T-helper 1 cell treated with Interleukin-12 subunit alpha and Interleukin-12 subunit beta and Interleukin-4 antibody, amounts not matched to agents 30 ng/mL and 1 ng/mL, for 36 hours (primary cell): Measurements from ENCODE around the gene SREBF2. TPM values are rescaled to one million over a fixed set of nuclear protein-coding genes. Genes with fewer than 3 reads are reported as not detected.

Experiments used
- intact Hi-C: fragments of 100-400 bp; cut with micrococcal nuclease; formaldehyde crosslinking; loops from one replicate; pipeline ENCODE4 v1.15.1; 2024
- total RNA-seq: library from RNA; stranded (reverse); gene quantifications from 2 replicates; pipeline ENCODE4 v1.2.3, GENCODE V29; 2022

Gene SREBF2
- total RNA-seq, 1 donor from 2014 or later, result 160 TPM

DNA sequence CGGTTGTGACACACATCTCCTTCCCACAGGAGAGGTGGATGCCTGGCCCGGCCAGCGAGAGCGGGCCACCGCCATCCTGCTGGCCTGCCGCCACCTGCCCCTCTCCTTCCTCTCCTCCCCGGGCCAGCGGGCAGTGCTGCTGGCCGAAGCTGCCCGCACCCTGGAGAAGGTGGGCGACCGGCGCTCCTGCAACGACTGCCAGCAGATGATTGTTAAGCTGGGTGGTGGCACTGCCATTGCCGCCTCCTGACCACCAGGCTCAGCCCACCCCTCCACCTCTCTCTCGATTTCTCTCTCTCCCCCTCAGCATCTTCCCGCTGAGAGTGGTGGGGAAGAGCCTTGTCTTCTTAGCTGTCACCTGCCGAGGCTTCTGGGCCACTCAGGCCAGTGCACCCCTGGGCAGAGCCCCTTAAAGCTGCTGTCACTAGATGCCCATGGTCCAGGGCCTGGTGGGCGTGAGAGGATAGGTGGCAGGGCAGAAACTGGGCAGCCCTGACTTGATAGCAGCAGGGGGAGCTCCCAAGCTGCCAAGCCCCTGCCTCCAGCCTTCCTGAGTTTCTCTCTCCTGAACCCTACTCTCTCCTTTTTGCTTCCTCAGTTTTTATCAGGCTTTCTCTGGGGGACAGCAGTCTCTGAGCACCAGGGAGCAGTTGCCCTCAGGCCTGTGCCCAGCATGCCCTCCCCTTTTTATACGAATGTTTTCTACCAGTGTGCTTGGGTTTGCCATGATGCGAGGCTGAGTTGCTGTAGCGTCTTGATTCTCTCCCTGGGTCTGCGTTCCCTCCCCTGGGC, 72.7 kb downstream of the SREBF2 start:
- intact Hi-C loops, result no loop called here

DNA sequence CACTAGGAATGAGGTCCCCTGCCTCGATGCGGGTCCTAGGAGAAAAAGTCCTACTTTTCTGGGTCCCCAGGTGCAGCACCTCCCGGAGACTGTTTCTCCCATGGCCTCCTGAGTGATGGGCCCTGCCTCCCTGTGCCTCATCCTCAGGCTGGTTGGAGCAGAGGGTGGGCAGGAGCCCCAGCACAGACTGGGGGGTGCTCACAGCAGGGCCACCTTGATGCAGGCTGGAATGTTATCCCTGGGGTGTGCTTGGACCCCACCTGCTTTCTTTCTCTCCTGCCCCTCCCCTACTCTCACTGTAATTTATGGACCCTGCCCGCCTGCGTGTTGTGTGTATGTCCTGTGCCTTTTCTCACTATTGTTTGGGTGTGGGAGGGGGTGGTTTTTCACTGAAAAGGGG, 73.9 kb downstream of the SREBF2 start:
- intact Hi-C loops, result no loop called here

- intact Hi-C loops, result loop anchor here (2.0 kb wide), 1 partner anchor 45 kb away; no protein-coding TSS in a partner anchor
These were observed 74.8 kb downstream of the SREBF2 start for GRCh38 chr22:41907436-41908401.

GRCh38 chr22:41908411-41909309, 75.8 kb downstream of the SREBF2 start:
- intact Hi-C loops, result loop anchor here (2.0 kb wide), 1 partner anchor 46 kb away; no protein-coding TSS in a partner anchor

GRCh38 chr22:41909310-41910049, 76.6 kb downstream of the SREBF2 start:
- intact Hi-C loops, result loop anchor here (2.0 kb wide), 1 partner anchor 47 kb away; no protein-coding TSS in a partner anchor

DNA sequence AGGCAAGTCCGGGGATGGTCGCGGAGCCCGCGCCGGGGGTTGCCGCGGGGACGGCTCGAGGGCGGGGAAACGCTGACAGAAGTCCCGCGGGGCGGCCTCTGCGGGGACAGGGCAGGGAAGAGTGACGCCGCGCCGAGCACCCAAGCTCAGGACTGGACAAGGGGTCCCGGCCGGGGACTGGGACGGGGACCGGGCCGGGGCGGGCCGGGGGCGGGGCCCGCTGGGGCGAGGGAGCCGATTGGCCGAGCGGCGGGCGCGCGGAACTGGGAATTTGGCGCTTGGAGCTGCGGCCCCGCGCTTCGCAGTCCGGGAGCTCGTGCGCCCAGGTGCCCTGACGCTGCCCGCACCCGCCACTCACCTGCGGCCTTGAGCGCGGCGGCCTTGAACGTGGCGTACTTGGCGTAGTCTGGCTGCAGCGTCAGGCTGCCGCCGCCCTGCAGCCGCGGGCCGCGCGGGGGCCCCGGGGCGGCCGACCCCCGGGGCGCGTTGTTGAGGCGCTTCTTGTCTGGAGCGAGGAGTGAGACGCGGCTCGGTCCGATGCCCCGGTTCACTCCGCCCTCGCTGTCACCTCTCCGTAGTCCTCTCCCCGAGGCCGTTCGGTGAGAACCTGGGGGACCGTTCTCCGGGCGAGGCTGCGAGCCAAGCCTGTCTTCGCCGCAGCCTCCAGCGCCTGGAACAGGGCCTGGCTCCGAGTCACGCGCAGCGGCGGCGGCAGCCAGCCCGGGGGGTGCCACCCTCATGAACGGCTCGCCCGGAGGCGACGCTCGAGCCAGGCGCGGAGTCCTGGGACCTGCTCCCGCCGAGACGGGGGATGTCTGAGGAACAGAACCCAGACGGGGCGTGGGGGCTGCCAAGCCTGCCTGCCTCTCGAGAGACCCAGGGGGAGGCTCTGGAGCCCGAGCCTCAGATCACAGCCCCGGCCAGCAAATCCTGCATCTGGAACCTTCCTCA, 77.4 kb downstream of the SREBF2 start:
- intact Hi-C loops, result no loop called here

DNA sequence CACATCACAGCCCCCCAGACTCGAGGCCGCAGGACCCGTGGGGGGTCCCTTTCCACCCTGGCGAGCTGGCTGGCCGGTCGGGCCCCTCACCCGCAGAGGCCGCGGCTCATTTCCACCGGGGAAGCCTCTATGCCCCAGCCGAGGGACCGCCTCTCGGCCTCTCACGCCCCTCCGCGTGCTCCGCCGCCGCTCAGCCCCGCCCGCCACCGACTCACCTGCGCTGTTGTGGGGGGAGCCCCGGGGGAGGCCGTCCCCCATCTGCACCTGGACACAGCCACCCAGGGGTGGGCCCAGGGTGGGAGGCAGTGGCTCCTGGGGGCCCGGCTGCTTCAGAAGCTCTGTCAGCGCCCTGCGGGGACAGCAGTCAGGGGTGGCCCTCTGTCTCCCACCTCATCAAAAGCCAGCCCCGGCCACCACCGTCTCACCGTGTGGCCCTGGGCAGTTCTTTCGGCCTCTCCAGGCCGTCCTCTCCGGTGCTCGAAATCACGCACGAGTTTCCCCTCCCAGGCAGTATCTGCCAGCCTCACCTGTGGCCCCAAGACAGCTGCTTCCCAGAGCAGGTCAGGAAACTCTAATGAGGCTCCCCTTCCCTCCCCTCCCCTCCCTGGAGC, 78.2 kb downstream of the SREBF2 start:
- intact Hi-C loops, result no loop called here

DNA sequence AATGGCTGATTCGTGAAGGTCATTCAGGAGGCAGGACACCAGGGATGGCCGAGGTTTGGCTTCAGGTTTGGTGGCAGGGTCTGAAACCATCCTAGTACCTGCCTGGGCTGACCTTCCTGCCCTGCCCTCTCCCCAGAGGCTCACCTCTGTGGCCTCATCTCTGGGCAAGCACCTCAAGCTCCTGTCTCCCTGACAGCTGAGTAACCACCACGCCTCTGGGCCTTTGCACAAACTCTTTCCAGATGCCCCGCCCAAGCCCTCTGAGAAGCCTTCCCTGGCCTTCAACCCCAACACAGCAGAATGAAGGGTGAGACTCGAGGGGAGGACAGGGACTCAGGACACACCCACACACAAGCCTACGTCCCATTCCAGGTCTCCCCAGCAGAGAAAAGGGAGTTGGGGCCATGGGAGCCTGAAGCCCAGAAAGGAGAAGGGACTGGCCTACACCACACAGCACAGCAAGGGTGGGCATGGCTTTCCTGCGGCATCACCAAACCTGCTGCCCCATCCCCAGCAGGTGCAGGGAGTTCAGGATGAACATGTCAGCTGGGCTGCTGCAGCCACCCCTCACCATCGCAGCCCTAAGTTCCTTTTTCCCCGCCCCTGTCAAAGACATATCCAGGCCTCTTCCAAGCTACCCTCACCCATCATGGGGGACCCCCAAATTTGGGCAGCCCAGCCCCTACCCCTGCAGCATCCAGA, 79.6 kb downstream of the SREBF2 start:
- intact Hi-C loops, result no loop called here

- intact Hi-C loops, result no loop called here
These were observed 80.3 kb downstream of the SREBF2 start for GRCh38 chr22:41913040-41913719.

- intact Hi-C loops, result no loop called here
These were observed 81.1 kb downstream of the SREBF2 start for GRCh38 chr22:41913842-41914534.

- intact Hi-C loops, result no loop called here
These were observed 81.7 kb downstream of the SREBF2 start for GRCh38 chr22:41914611-41915034.

- intact Hi-C loops, result no loop called here
These were observed 82.3 kb downstream of the SREBF2 start, which contains the start of gene SHISA8 for GRCh38 chr22:41915035-41915785. Gene SHISA8, minus strand, starts transcription at chr22:41915074. Its CDS starts 407 bp downstream, at chr22:41914667.

DNA sequence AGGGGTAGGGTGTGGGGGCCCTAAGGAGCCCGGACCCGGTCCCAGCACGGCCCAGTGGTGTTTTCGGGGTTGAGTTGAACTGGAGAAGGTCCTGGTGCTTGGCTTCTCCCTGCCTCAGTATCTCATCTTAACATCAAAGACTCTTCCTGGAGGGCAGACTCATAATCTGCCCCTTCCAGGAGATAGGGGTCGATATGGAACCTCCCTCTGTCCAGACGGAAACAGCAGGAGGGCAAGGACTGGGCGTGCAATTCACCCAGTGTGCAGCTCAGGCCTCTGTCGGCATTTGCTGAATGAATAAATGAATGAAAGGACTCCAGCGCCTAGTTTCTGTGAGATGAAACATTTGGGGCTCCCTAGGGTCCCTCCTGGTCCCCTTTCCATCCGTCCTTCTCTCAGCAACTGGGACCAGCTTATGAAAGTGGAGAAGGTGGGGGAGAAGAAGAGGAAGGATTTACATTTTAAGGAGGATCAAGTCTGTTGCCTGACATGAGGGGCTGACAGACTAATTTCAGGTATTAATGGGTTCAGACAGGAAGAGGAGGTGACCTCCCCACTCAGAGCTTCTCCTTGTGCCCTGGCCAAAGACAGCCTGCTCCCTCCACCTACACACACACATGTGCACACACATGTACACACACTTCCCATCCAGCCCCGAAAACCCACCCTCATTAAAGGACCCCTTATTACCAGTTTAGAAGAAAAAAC, 83.0 kb downstream of the SREBF2 start:
- intact Hi-C loops, result no loop called here

DNA sequence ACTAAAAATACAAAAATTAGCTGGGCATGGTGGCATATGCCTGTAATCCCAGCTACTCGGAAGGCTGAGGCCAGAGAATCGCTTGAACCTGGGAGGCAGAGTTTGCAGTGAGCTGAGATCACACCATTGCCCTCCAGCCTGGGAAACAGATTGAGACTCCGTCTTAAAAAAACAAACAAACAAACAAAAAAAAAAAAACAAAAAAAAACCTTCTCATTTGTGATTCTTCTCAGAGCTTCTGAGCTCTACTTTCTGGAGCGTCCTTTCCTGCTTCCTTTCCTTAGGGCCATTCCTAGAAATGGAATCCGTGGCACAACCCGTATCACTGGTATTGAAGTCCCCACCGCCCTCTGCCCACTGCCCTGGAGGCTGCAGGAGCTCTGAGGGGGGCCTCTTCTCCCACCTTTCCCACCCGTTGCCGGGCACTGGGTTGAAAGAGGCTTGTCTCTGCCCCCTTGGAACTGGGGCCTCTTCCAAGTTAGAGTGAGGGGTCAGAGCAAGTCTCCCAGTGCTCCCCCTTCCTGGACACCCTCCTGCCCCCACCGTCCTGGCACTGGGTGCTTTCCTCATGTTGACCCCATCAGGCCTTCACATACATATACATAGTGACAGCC, 83.9 kb downstream of the SREBF2 start:
- intact Hi-C loops, result no loop called here

- intact Hi-C loops, result no loop called here
These were observed 84.5 kb downstream of the SREBF2 start for GRCh38 chr22:41917375-41917902.
